Upper lobe of left lung (tissue), 6 donors: ENCODE measurements around the gene LGSN. TPM values are rescaled to one million over a fixed set of nuclear protein-coding genes. Genes with fewer than 3 reads are reported as not detected.

Experiments
- ATAC-seq, 2 donors: fragments of 200-7000 bp; cut with Tn5 transposase; one replicate each; pipeline ENCODE4 v1.9.1; 2022; ENCODE audit warnings: mild to moderate bottlenecking in 2 of 2, moderate library complexity in 2 of 2; ENCODE audit not compliant: low FRiP score in 2 of 2
- DNase-seq, 2 donors: peaks; one replicate each; pipeline ENCODE4 v3.0.0-alpha.2; 2019 to 2020
- H3K27ac ChIP-seq, 4 donors: fragments of 200-600 bp; sonication (generic); one replicate each; pipeline ENCODE4 v1.5.1; 2016 to 2019
- H3K27me3 ChIP-seq, 4 donors: fragments of 200-600 bp; sonication (generic); one replicate each; pipeline ENCODE4 v1.5.1; 2017 to 2019
- H3K36me3 ChIP-seq, 4 donors: fragments of 200-600 bp; sonication (generic); one replicate each; pipeline ENCODE4 v1.5.1; 2016 to 2019
- H3K4me1 ChIP-seq, 4 donors: fragments of 200-600 bp; sonication (generic); one replicate each; pipeline ENCODE4 v1.5.1; 2018 to 2019
- H3K4me3 ChIP-seq, 4 donors: fragments of 200-600 bp; sonication (generic); one replicate each; pipeline ENCODE4 v1.5.1; 2017 to 2019; ENCODE audit warnings: mild to moderate bottlenecking in 2 of 4, moderate library complexity in 1 of 4
- H3K9me3 ChIP-seq, 4 donors: fragments of 200-600 bp; sonication (generic); one replicate each; pipeline ENCODE4 v1.5.1; 2018 to 2019
- CTCF ChIP-seq, 6 experiments: fragments of 450-650 bp in 4 of 6; fragments of 200-600 bp in 2 of 6; sonication (generic) in 2 of 6; IDR thresholded peaks; one replicate each; pipeline ENCODE4 v1.5.1; 2016 to 2019; ENCODE audit warnings: antibody characterized with exemption in 6 of 6
- EP300 ChIP-seq, 4 donors: sonication (generic); formaldehyde crosslinking; IDR thresholded peaks; one replicate each; pipeline ENCODE4 v1.5.1; 2017; ENCODE audit warnings: antibody characterized with exemption in 4 of 4, control low read depth in 2 of 4
- POLR2A ChIP-seq, 4 donors: fragments of 450-650 bp; IDR thresholded peaks; one replicate each; pipeline ENCODE4 v1.5.1; 2016 to 2017; ENCODE audit warnings: antibody characterized with exemption in 4 of 4, mild to moderate bottlenecking in 2 of 4
- POLR2AphosphoS5 ChIP-seq, 2 donors: sonication (generic); formaldehyde crosslinking; IDR thresholded peaks; one replicate each; pipeline ENCODE4 v1.5.1; 2017; ENCODE audit warnings: antibody characterized with exemption in 2 of 2
- WGBS, 2 donors: methylation state at CpG; one replicate each; pipeline ENCODE4 v1.1.5; 2017 to 2018; 5-methylcytosine and 5-hydroxymethylcytosine counted together
- total RNA-seq, 6 donors: library from RNA; depleted of rRNA in 4 of 6; stranded (reverse); fragments of >200 nt in 4 of 6; gene quantifications; one replicate each; pipeline versions ENCODE4 v1.1.0 to v1.2.1, GENCODE V29; 2016 to 2021
- donor health status: DM: no; HTN: no; CAD: no; lungs with moderate emphysema.
- donor health status: DM: no; HTN: yes; CAD: no; lungs with severe emphysema.

LGSN gene
- total RNA-seq, 6 donors from 2014 or later, result 0.17 to 2.1 (median 0.86) TPM

- Histone ChIP-seq H3K27ac (no peak overlapping the region), H3K4me3 (no peak overlapping the region), H3K27me3 (no peaks in the 10 kb centered on the region), H3K9me3 (no peaks in the 10 kb centered on the region), H3K36me3 (no peaks in the 10 kb centered on the region), H3K4me1 (peaks cover 0 to 5% (median 0%) of the 10 kb centered on the region in 4 donors)
- DNase-seq (no peak), ATAC-seq (peak; percentile 22 to 71)
- 70 to 80% methylated on average over 3 of the region's 3 CpGs for WGBS, 2 donors
- TF ChIP-seq POLR2A (IDR thresholded peaks at IDR 0.05) (no peak), CTCF (IDR thresholded peaks at IDR 0.05) (peak in 1 of 6 experiments; percentile 11), POLR2AphosphoS5 (IDR thresholded peaks at IDR 0.05) (no peak)
Measured at GRCh38 chr6:63307581-63308246, 12.1 kb downstream of the LGSN start.

- Histone ChIP-seq H3K36me3 (no peaks in the 10 kb centered on the region), H3K9me3 (no peaks in the 10 kb centered on the region), H3K4me1 (peaks cover 0 to 5% (median 0%) of the 10 kb centered on the region in 4 donors), H3K4me3 (no peak overlapping the region), H3K27me3 (no peaks in the 10 kb centered on the region), H3K27ac (no peak overlapping the region)
- TF ChIP-seq POLR2A (IDR thresholded peaks at IDR 0.05) (no peak), EP300 (IDR thresholded peaks at IDR 0.05) (no peak)
- DNase-seq (no peak), ATAC-seq (no peak)
- WGBS, 2 donors, result 76 to 79% methylated on average over 3 of the region's 3 CpGs
Measured at GRCh38 chr6:63306420-63306819, 13.4 kb downstream of the LGSN start.

- DNase-seq (peak in 1 of 2 donors; percentile 27), ATAC-seq (peak; percentile 53 to 76)
- TF ChIP-seq CTCF (IDR thresholded peaks at IDR 0.05) (no peak), EP300 (IDR thresholded peaks at IDR 0.05) (no peak), POLR2A (IDR thresholded peaks at IDR 0.05) (no peak), POLR2AphosphoS5 (IDR thresholded peaks at IDR 0.05) (no peak)
- Histone ChIP-seq H3K27ac (no peak overlapping the region), H3K27me3 (no peaks in the 10 kb centered on the region), H3K36me3 (no peaks in the 10 kb centered on the region), H3K9me3 (no peaks in the 10 kb centered on the region), H3K4me1 (peaks cover 0 to 5% (median 0%) of the 10 kb centered on the region in 4 donors), H3K4me3 (no peak overlapping the region)
- WGBS, 2 donors, result 63 to 69% methylated on average over 2 of the region's 2 CpGs
Measured at GRCh38 chr6:63305277-63305676, 14.5 kb downstream of the LGSN start.

GRCh38 chr6:63303476-63303875 lies 16.3 kb downstream of the LGSN start:
- no peak for DNase-seq
- no peak for ATAC-seq

GRCh38 chr6:63299667-63300066 lies 20.1 kb downstream of the LGSN start:
- WGBS, 2 donors, result 89 to 90% methylated on average over 2 of the region's 2 CpGs

More at GRCh38 chr6:63303476-63303875, 16.3 kb downstream of the LGSN start:
- no peaks in the 10 kb centered on the region for H3K9me3 ChIP-seq
- TF ChIP-seq POLR2A (IDR thresholded peaks at IDR 0.05), result no peak
- no peak for TF ChIP-seq CTCF (IDR thresholded peaks at IDR 0.05)
- no peak for TF ChIP-seq EP300 (IDR thresholded peaks at IDR 0.05)
- TF ChIP-seq POLR2AphosphoS5 (IDR thresholded peaks at IDR 0.05), result no peak
- no peaks in the 10 kb centered on the region for H3K27me3 ChIP-seq
- H3K27ac ChIP-seq, result no peak overlapping the region
- no peaks in the 10 kb centered on the region for H3K36me3 ChIP-seq
- H3K4me1 ChIP-seq, result peaks cover 0 to 5% (median 0%) of the 10 kb centered on the region in 4 donors
- H3K4me3 ChIP-seq, result no peak overlapping the region

More at GRCh38 chr6:63299667-63300066, 20.1 kb downstream of the LGSN start:
- ATAC-seq (no peak), DNase-seq (no peak)
- Histone ChIP-seq H3K27ac (no peak overlapping the region), H3K36me3 (no peaks in the 10 kb centered on the region), H3K4me3 (no peak overlapping the region), H3K4me1 (no peaks in the 10 kb centered on the region), H3K27me3 (no peaks in the 10 kb centered on the region), H3K9me3 (no peaks in the 10 kb centered on the region)
- TF ChIP-seq POLR2A (IDR thresholded peaks at IDR 0.05) (no peak), POLR2AphosphoS5 (IDR thresholded peaks at IDR 0.05) (no peak), EP300 (IDR thresholded peaks at IDR 0.05) (no peak), CTCF (IDR thresholded peaks at IDR 0.05) (no peak)
